Measurements from ENCODE around the gene DUSP10.

- TF ChIP-seq TAF1 (IDR thresholded peaks at IDR 0.05; ENCODE audit: borderline replicate concordance, insufficient read depth, low read length), result no peak
- no peak for TF ChIP-seq POLR2AphosphoS5 (IDR thresholded peaks at IDR 0.05; ENCODE audit: low read depth, low read length)
- TF ChIP-seq, protein P1, sequence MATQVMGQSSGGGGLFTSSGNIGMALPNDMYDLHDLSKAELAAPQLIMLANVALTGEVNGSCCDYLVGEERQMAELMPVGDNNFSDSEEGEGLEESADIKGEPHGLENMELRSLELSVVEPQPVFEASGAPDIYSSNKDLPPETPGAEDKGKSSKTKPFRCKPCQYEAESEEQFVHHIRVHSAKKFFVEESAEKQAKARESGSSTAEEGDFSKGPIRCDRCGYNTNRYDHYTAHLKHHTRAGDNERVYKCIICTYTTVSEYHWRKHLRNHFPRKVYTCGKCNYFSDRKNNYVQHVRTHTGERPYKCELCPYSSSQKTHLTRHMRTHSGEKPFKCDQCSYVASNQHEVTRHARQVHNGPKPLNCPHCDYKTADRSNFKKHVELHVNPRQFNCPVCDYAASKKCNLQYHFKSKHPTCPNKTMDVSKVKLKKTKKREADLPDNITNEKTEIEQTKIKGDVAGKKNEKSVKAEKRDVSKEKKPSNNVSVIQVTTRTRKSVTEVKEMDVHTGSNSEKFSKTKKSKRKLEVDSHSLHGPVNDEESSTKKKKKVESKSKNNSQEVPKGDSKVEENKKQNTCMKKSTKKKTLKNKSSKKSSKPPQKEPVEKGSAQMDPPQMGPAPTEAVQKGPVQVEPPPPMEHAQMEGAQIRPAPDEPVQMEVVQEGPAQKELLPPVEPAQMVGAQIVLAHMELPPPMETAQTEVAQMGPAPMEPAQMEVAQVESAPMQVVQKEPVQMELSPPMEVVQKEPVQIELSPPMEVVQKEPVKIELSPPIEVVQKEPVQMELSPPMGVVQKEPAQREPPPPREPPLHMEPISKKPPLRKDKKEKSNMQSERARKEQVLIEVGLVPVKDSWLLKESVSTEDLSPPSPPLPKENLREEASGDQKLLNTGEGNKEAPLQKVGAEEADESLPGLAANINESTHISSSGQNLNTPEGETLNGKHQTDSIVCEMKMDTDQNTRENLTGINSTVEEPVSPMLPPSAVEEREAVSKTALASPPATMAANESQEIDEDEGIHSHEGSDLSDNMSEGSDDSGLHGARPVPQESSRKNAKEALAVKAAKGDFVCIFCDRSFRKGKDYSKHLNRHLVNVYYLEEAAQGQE (IDR thresholded peaks at IDR 0.05; ENCODE audit: insufficient read depth in 1 of 2, low read depth in 2 of 2, low read length in 2 of 2), result no peak
- no peak for TF ChIP-seq FOXP2 (optimal IDR thresholded peaks at IDR 0.05; ENCODE audit: borderline replicate concordance, extremely low read depth, extremely low read length, insufficient read depth)
Observed at GRCh38 chr1:221711063-221711577, 30.8 kb downstream of the DUSP10 start.
